HepG2 (cell line): ENCODE data around the gene NTM. TPM values are rescaled to one million over a fixed set of nuclear protein-coding genes. Genes with fewer than 3 reads are reported as not detected.

Source experiments
- ATAC-seq: fragments of 200-7000 bp; cut with Tn5 transposase; 3 replicates; pipeline ENCODE4 v1.9.1; 2020; ENCODE audit warnings: mild to moderate bottlenecking, moderate library complexity
- BruUV-seq: library from RNA; stranded (reverse); fragments of 400-500 nt; replicated peaks from 2 replicates; lab custom pipeline; 2021; lab: Mats Ljungman, UMichigan
- CTCF ChIA-PET: fragments of 300-600 bp; formaldehyde crosslinking; extraction: SDS; loops from one replicate; lab custom pipeline; 2021; ENCODE audit warnings: low total read pairs, inconsistent platforms, low intra/inter-chr PET ratio; lab: Yijun Ruan, JAX
- POLR2A ChIA-PET: fragments of 350-600 bp; sonication (Branson Sonifier 250); formaldehyde crosslinking; loops from one replicate; lab custom pipeline; 2020; ENCODE audit warnings: antibody characterized with exemption, inconsistent platforms; lab: Yijun Ruan, JAX
- DNase-seq: peaks from one replicate; pipeline ENCODE4 v3.0.0-alpha.2; 2015; ENCODE audit warnings: low spot score
- FAIRE-seq: peaks from 3 replicates; lab custom pipeline; 2011; peaks lifted over from hg19 to GRCh38; lab: Jason Lieb, UNC
- H2AFZ ChIP-seq: one replicate; pipeline ENCODE4 v1.6.1; 2011; ENCODE audit warnings: low read length, inconsistent platforms
- H3K27ac ChIP-seq: fragments of 300-600 bp; 3 replicates; pipeline ENCODE4 v1.8.0; 2011; ENCODE audit warnings: mixed run types, mild to moderate bottlenecking, mixed read lengths, low read length, inconsistent platforms; ENCODE audit not compliant: insufficient read depth; ENCODE audit errors: extremely low read length
- H3K27me3 ChIP-seq, 2 experiments: fragments of 200-600 bp in 1 of 2; 2 replicates in 1 of 2; 3 replicates in 1 of 2; pipeline versions ENCODE4 v1.6.0 to v1.8.0; 2011; ENCODE audit warnings: low read length in 2 of 2, mild to moderate bottlenecking in 2 of 2, moderate library complexity in 2 of 2, inconsistent platforms in 1 of 2; ENCODE audit not compliant: insufficient read depth in 2 of 2, control insufficient read depth in 1 of 2
- H3K36me3 ChIP-seq, 2 experiments: fragments of 200-600 bp in 1 of 2; replicated peaks in 1 of 2; 2 replicates in 1 of 2; 3 replicates in 1 of 2; pipeline versions ENCODE4 v1.5.1 to v1.8.0; 2011; ENCODE audit warnings: low read length in 2 of 2, inconsistent platforms in 1 of 2; ENCODE audit not compliant: insufficient read depth in 2 of 2, control insufficient read depth in 1 of 2
- H3K4me1 ChIP-seq: 2 replicates; pipeline ENCODE4 v1.5.1; 2012; ENCODE audit warnings: low read length, inconsistent platforms; ENCODE audit not compliant: insufficient read depth
- H3K4me2 ChIP-seq: 2 replicates; pipeline ENCODE4 v1.6.0; 2011; ENCODE audit warnings: low read depth, low read length, inconsistent platforms
- H3K4me3 ChIP-seq, 3 experiments: fragments of 200-600 bp in 1 of 3; sonication (generic), shearing (Covaris generic) in 1 of 3; replicated peaks in 1 of 3; 2 replicates each; pipeline ENCODE4 v1.5.1; 2011 to 2016; ENCODE audit warnings: low read length in 3 of 3, inconsistent platforms in 2 of 3, low read depth in 2 of 3, mild to moderate bottlenecking in 2 of 3, control low read depth in 1 of 3, mixed read lengths in 1 of 3; ENCODE audit not compliant: insufficient read depth in 1 of 3
- H3K79me2 ChIP-seq: one replicate; pipeline ENCODE4 v1.6.1; 2011; ENCODE audit warnings: low read length, inconsistent platforms; ENCODE audit not compliant: insufficient read depth
- H3K9ac ChIP-seq: 2 replicates; pipeline ENCODE4 v1.6.0; 2011; ENCODE audit warnings: mild to moderate bottlenecking, low read depth, low read length, inconsistent platforms; ENCODE audit not compliant: insufficient read depth
- H3K9me3 ChIP-seq: 2 replicates; pipeline ENCODE4 v1.5.1; 2012; ENCODE audit warnings: mild to moderate bottlenecking, low read length
- H4K20me1 ChIP-seq: 2 replicates; pipeline ENCODE4 v1.6.0; 2011; ENCODE audit warnings: inconsistent platforms, mild to moderate bottlenecking, low read length, moderate library complexity; ENCODE audit not compliant: insufficient read depth
- AKNA ChIP-seq: sonication (generic); formaldehyde crosslinking; IDR thresholded peaks from 2 replicates; pipeline ENCODE4 v1.4.0; 2020; ENCODE audit warnings: missing genetic modification reagents, borderline replicate concordance
- ISL2 ChIP-seq: sonication (generic); formaldehyde crosslinking; IDR thresholded peaks from 2 replicates; pipeline ENCODE4 v1.5.0; 2020; ENCODE audit warnings: missing genetic modification reagents
- PHF20 ChIP-seq: sonication (generic); formaldehyde crosslinking; IDR thresholded peaks from 2 replicates; pipeline ENCODE4 v1.5.0; 2020; ENCODE audit warnings: mild to moderate bottlenecking, missing genetic modification reagents
- TIGD3 ChIP-seq: sonication (generic); formaldehyde crosslinking; IDR thresholded peaks from 2 replicates; pipeline ENCODE4 v1.5.1; 2020; ENCODE audit warnings: mild to moderate bottlenecking, missing genetic modification reagents, borderline replicate concordance
- ZNF138 ChIP-seq: sonication (generic); formaldehyde crosslinking; IDR thresholded peaks from 2 replicates; pipeline ENCODE4 v1.5.0; 2020; ENCODE audit warnings: mild to moderate bottlenecking, low read depth, missing genetic modification reagents
- ZNF207 ChIP-seq: fragments of 450-650 bp; IDR thresholded peaks from 2 replicates; pipeline ENCODE4 v1.6.1; 2016; ENCODE audit warnings: antibody characterized with exemption, borderline replicate concordance
- ZNF280D ChIP-seq: sonication (generic); formaldehyde crosslinking; IDR thresholded peaks from 2 replicates; pipeline ENCODE4 v1.5.1; 2020; ENCODE audit warnings: mild to moderate bottlenecking, missing genetic modification reagents
- ZNF343 ChIP-seq: sonication (generic); formaldehyde crosslinking; IDR thresholded peaks from 2 replicates; pipeline ENCODE4 v1.4.0; 2020; ENCODE audit warnings: mild to moderate bottlenecking, missing genetic modification reagents
- WGBS: methylation state at CpG from one replicate; pipeline ENCODE4 v1.1.6; 2017; ENCODE audit warnings: low lambda C conversion rate; 5-methylcytosine and 5-hydroxymethylcytosine counted together
- in situ Hi-C: cut with HindIII; loops from 2 replicates; pipeline ENCODE4 v1.10.0; 2017; ENCODE audit warnings: low pct_unique_long_range_greater_than_20kb; ENCODE audit not compliant: extremely low pct_ligation_motif_present
- intact Hi-C: fragments of 100-400 bp; cut with micrococcal nuclease; formaldehyde crosslinking; loops from one replicate; pipeline ENCODE4 v1.10.0; 2022; ENCODE audit not compliant: unreplicated experiment
- polyA plus RNA-seq, 8 experiments: library from polyadenylated mRNA; depleted of rRNA in 3 of 8; stranded (reverse) in 7 of 8; unstranded in 1 of 8; fragments of >200 nt; fragmentation: Illumina TruSeq in 4 of 8; extraction: Trizol in 4 of 8; gene quantifications; 2 replicates each; pipeline versions ENCODE4 v1.2.1 to v1.2.3, GENCODE V29; 2011 to 2016; ENCODE audit warnings: low read depth in 4 of 8, missing spikeins in 1 of 8, mixed read lengths in 1 of 8; ENCODE audit not compliant: insufficient read depth in 1 of 8
- total RNA-seq, 5 experiments: library from RNA; depleted of rRNA; stranded (reverse); fragments of >200 nt; fragmentation: Illumina TruSeq; extraction: Trizol; gene quantifications; 2 replicates each; pipeline ENCODE4 v1.2.3, GENCODE V29; 2016; ENCODE audit warnings: low read depth in 1 of 5
- TF ChIP-seq, protein P1 (sequence below): sonication (generic); formaldehyde crosslinking; IDR thresholded peaks from 2 replicates; pipeline ENCODE4 v1.4.0; 2020; ENCODE audit warnings: missing genetic modification reagents; ENCODE audit errors: not compliant biosample characterization
- TF ChIP-seq, protein P2 (sequence below): IDR thresholded peaks from 2 replicates; pipeline ENCODE4 v1.6.1; 2012; ENCODE audit warnings: inconsistent platforms

Gene NTM
- total and polyA plus RNA-seq, 2 of the 13 experiments (the other 11 are each of a cell fraction or from before 2014, with no cell fraction given): not detected

DNA sequence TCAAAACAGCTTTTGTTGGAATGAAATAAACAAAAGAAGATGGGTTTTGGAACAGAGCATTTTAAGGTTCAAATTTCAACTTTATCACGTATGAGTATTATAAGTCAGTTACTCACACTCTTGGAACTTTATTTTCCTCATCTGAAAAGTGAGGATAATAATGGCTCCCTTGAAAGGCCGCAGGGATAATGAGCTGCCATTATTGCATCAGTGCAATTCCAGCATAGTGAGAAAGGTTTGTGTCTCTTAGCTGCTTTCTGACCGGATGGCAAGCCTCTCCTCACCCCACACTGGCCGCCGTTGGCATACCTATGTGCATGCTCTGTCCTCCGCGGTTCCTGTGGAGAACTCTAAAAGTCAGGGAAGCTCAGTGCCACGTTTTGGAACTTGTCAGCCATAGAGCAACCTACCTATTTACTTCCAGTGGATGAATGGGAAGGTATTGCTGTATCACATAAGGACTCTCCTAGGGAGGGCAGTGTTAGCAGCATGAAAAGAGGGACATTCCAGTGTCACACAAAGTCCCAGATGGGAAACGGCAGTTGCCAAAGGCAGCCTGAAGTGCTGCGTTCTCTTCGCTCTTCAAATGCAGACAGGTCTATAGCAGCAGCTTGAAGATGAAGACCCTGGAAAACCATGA is 368.9 kb downstream of the NTM start:
- no peaks in the 10 kb centered on the region for H3K9me3 ChIP-seq
- H3K9ac ChIP-seq: no peak overlapping the region
- no peaks in the 10 kb centered on the region for H3K4me1 ChIP-seq
- no peak overlapping the region for H2AFZ ChIP-seq
- H3K36me3 ChIP-seq: no peaks in the 10 kb centered on the region
- intact Hi-C loops: no loop called here
- ChIA-PET CTCF (no interaction called here), POLR2A (no interaction called here)
- no peak overlapping the region for H3K4me3 ChIP-seq
- H3K79me2 ChIP-seq: no peaks in the 10 kb centered on the region
- no peak overlapping the region for H3K27ac ChIP-seq
- H4K20me1 ChIP-seq: no peaks in the 10 kb centered on the region
- 29% methylated on average over 6 of the region's 11 CpGs for WGBS
- DNase-seq (no peak), ATAC-seq (no peak), FAIRE-seq (no peak)
- no peak overlapping the region for H3K4me2 ChIP-seq
- in situ Hi-C loops: loop anchor here (25.0 kb wide), 1 partner anchor 298 kb away; no protein-coding TSS in a partner anchor
- H3K27me3 ChIP-seq: peaks cover 0 to 8% of the 10 kb centered on the region in 2 experiments; a peak in 2 of 5 replicates
- BruUV-seq: no TSS peak
- TF ChIP-seq ZNF207 (no peak), ZNF280D (CRISPR knock-in tag) (no peak), ISL2 (no peak), ZNF343 (CRISPR knock-in tag) (no peak), PHF20 (no peak), ZNF138 (CRISPR knock-in tag) (no peak), TIGD3 (CRISPR knock-in tag) (no peak), AKNA (CRISPR knock-in tag) (no peak)
- TF ChIP-seq, protein P1, sequence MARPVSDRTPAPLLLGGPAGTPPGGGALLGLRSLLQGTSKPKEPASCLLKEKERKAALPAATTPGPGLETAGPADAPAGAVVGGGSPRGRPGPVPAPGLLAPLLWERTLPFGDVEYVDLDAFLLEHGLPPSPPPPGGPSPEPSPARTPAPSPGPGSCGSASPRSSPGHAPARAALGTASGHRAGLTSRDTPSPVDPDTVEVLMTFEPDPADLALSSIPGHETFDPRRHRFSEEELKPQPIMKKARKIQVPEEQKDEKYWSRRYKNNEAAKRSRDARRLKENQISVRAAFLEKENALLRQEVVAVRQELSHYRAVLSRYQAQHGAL (CRISPR knock-in tag): no peak
- TF ChIP-seq, protein P2, sequence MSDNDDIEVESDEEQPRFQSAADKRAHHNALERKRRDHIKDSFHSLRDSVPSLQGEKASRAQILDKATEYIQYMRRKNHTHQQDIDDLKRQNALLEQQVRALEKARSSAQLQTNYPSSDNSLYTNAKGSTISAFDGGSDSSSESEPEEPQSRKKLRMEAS: no peak
